ENCODE results near the gene RPA1.

Gene RPA1

DNA sequence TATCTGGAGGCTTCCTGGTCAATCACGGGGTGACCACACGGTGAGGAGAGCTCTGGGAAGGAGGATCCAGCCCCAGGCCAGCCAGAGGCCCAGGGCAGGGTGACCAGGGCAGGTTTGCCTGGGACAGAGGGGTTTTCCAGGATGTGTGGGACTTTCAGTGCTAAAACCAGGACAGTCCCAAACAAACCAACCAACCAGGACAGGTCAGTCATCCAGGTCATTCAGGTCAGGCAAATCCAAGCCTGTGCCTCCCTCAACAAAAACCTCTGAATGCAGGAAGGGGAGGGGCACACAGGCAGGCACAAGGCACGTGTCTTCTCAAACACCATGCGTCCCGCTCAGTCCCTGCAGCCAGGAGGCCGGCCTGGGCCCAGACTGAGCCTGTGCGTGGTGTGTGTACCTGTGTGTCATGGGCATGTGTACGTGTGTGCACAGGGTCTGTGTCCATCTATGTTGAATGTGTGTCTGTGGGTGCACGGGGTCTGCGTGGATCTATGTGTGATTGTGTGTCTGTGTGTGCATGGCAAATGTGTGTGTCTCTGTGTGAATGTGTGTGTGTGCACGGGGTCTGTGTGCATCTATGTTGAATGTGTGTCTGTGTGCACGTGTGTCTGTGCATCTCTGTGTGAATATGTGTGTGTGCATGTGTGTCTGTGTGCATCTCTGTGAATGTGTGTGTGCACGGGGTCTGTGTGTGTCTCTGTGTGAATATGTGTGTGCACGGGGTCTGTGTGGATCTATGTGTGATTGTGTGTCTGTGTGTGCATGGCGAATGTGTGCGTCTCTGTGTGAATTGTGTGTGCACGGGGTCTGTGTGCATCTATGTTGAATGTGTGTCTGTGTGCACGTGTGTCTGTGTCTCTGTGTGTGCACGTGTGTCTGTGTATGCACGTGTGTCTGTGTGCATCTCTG, 116.5 kb downstream of the RPA1 start:
- no peak for TF ChIP-seq ZFX (IDR thresholded peaks at IDR 0.05)
- TF ChIP-seq, protein P1, sequence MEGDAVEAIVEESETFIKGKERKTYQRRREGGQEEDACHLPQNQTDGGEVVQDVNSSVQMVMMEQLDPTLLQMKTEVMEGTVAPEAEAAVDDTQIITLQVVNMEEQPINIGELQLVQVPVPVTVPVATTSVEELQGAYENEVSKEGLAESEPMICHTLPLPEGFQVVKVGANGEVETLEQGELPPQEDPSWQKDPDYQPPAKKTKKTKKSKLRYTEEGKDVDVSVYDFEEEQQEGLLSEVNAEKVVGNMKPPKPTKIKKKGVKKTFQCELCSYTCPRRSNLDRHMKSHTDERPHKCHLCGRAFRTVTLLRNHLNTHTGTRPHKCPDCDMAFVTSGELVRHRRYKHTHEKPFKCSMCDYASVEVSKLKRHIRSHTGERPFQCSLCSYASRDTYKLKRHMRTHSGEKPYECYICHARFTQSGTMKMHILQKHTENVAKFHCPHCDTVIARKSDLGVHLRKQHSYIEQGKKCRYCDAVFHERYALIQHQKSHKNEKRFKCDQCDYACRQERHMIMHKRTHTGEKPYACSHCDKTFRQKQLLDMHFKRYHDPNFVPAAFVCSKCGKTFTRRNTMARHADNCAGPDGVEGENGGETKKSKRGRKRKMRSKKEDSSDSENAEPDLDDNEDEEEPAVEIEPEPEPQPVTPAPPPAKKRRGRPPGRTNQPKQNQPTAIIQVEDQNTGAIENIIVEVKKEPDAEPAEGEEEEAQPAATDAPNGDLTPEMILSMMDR (conservative IDR thresholded peaks at IDR 0.05) = no peak
- H3K27ac ChIP-seq = no peak overlapping the region

DNA sequence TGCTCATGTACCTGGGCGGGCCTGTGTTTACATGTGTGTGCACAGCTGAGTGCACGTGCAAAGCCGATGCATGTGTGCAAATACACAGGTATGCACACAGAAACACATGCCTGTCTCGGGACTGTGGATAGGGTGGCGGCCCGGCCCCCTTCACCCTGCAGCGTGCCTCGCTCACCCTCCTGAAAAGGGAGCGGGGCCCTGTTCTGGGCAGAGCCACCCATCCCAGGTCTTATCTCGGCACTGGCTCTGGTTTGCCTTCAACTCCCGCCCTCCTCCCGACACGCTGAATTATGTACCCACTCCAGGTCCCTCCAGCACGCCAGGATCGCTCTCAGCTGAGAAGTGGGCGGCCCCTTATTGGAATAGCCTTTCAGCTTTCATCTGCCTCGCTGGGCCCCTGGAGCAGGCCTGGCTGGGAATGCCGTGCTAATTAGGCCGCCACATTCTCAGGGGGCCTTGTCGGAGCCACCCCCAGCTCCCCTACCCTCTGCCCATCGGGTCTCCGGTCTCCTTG, 117.5 kb downstream of the RPA1 start:
- TF ChIP-seq, protein P1 (conservative IDR thresholded peaks at IDR 0.05) = no peak
- TF ChIP-seq ZFX (IDR thresholded peaks at IDR 0.05) = no peak
- no peak overlapping the region for H3K27ac ChIP-seq

- H3K27ac ChIP-seq = no peak overlapping the region
- TF ChIP-seq, protein P1 (conservative IDR thresholded peaks at IDR 0.05) = no peak
- TF ChIP-seq ZFX (IDR thresholded peaks at IDR 0.05) = no peak
These were observed 118.1 kb downstream of the RPA1 start for GRCh38 chr17:1947743-1948516.

DNA sequence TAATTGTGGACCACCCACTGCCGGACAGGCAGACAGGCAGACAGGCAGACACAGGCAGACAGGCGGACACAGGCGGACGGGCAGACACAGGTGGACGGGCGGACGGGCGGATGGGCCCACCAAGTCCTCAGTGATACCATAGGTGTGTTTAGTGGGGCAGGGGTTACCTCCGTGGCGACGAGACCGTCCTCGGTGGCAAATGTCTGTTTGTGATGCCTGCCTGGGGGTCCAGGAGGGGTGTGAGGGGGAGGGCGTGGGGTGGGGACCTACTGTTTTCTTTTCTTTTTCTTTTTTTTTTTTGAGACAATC, 118.7 kb downstream of the RPA1 start:
- H3K27ac ChIP-seq = no peak overlapping the region
- TF ChIP-seq, protein P1 (conservative IDR thresholded peaks at IDR 0.05) = no peak
- no peak for TF ChIP-seq ZFX (IDR thresholded peaks at IDR 0.05)

Data from C4-2B (cell line).